HepG2 (cell line): ENCODE results near the gene APBA1. TPM values are rescaled to one million over a fixed set of nuclear protein-coding genes. Genes with fewer than 3 reads are reported as not detected.

ENCODE experiments used
- ATAC-seq: fragments of 200-7000 bp; cut with Tn5 transposase; 3 replicates; pipeline ENCODE4 v1.9.1; 2020; ENCODE audit warnings: mild to moderate bottlenecking, moderate library complexity
- BruUV-seq: library from RNA; stranded (reverse); fragments of 400-500 nt; replicated peaks from 2 replicates; lab custom pipeline; 2021; lab: Mats Ljungman, UMichigan
- CTCF ChIA-PET: fragments of 300-600 bp; formaldehyde crosslinking; extraction: SDS; loops from one replicate; lab custom pipeline; 2021; ENCODE audit warnings: low total read pairs, inconsistent platforms, low intra/inter-chr PET ratio; lab: Yijun Ruan, JAX
- POLR2A ChIA-PET: fragments of 350-600 bp; sonication (Branson Sonifier 250); formaldehyde crosslinking; loops from one replicate; lab custom pipeline; 2020; ENCODE audit warnings: antibody characterized with exemption, inconsistent platforms; lab: Yijun Ruan, JAX
- DNase-seq: peaks from one replicate; pipeline ENCODE4 v3.0.0-alpha.2; 2015; ENCODE audit warnings: low spot score
- FAIRE-seq: peaks from 3 replicates; lab custom pipeline; 2011; peaks lifted over from hg19 to GRCh38; lab: Jason Lieb, UNC
- H2AFZ ChIP-seq: one replicate; pipeline ENCODE4 v1.6.1; 2011; ENCODE audit warnings: low read length, inconsistent platforms
- H3K27ac ChIP-seq: fragments of 300-600 bp; 3 replicates; pipeline ENCODE4 v1.8.0; 2011; ENCODE audit warnings: mixed run types, mild to moderate bottlenecking, mixed read lengths, low read length, inconsistent platforms; ENCODE audit not compliant: insufficient read depth; ENCODE audit errors: extremely low read length
- H3K27me3 ChIP-seq, 2 experiments: fragments of 200-600 bp in 1 of 2; 2 replicates in 1 of 2; 3 replicates in 1 of 2; pipeline versions ENCODE4 v1.6.0 to v1.8.0; 2011; ENCODE audit warnings: low read length in 2 of 2, mild to moderate bottlenecking in 2 of 2, moderate library complexity in 2 of 2, inconsistent platforms in 1 of 2; ENCODE audit not compliant: insufficient read depth in 2 of 2, control insufficient read depth in 1 of 2
- H3K36me3 ChIP-seq, 2 experiments: fragments of 200-600 bp in 1 of 2; replicated peaks in 1 of 2; 2 replicates in 1 of 2; 3 replicates in 1 of 2; pipeline versions ENCODE4 v1.5.1 to v1.8.0; 2011; ENCODE audit warnings: low read length in 2 of 2, inconsistent platforms in 1 of 2; ENCODE audit not compliant: insufficient read depth in 2 of 2, control insufficient read depth in 1 of 2
- H3K4me1 ChIP-seq: 2 replicates; pipeline ENCODE4 v1.5.1; 2012; ENCODE audit warnings: low read length, inconsistent platforms; ENCODE audit not compliant: insufficient read depth
- H3K4me2 ChIP-seq: 2 replicates; pipeline ENCODE4 v1.6.0; 2011; ENCODE audit warnings: low read depth, low read length, inconsistent platforms
- H3K4me3 ChIP-seq, 3 experiments: fragments of 200-600 bp in 1 of 3; sonication (generic), shearing (Covaris generic) in 1 of 3; replicated peaks in 1 of 3; 2 replicates each; pipeline ENCODE4 v1.5.1; 2011 to 2016; ENCODE audit warnings: low read length in 3 of 3, inconsistent platforms in 2 of 3, low read depth in 2 of 3, mild to moderate bottlenecking in 2 of 3, control low read depth in 1 of 3, mixed read lengths in 1 of 3; ENCODE audit not compliant: insufficient read depth in 1 of 3
- H3K79me2 ChIP-seq: one replicate; pipeline ENCODE4 v1.6.1; 2011; ENCODE audit warnings: low read length, inconsistent platforms; ENCODE audit not compliant: insufficient read depth
- H3K9ac ChIP-seq: 2 replicates; pipeline ENCODE4 v1.6.0; 2011; ENCODE audit warnings: mild to moderate bottlenecking, low read depth, low read length, inconsistent platforms; ENCODE audit not compliant: insufficient read depth
- H3K9me3 ChIP-seq: 2 replicates; pipeline ENCODE4 v1.5.1; 2012; ENCODE audit warnings: mild to moderate bottlenecking, low read length
- H4K20me1 ChIP-seq: 2 replicates; pipeline ENCODE4 v1.6.0; 2011; ENCODE audit warnings: inconsistent platforms, mild to moderate bottlenecking, low read length, moderate library complexity; ENCODE audit not compliant: insufficient read depth
- ATF1 ChIP-seq: IDR thresholded peaks from 2 replicates; pipeline ENCODE4 v1.6.1; 2016; ENCODE audit warnings: mild to moderate bottlenecking, control low read depth
- CREM ChIP-seq, 2 experiments: sonication (generic) in 1 of 2; formaldehyde crosslinking in 1 of 2; IDR thresholded peaks; 2 replicates each; pipeline versions ENCODE4 v1.4.0 to v1.6.1; 2016 to 2020; ENCODE audit warnings: antibody characterized with exemption in 1 of 2, mild to moderate bottlenecking in 1 of 2, missing genetic modification reagents in 1 of 2
- EHMT2 ChIP-seq: fragments of 200-600 bp; sonication (generic); IDR thresholded peaks from 2 replicates; pipeline ENCODE4 v1.7.0; 2017; ENCODE audit warnings: antibody characterized with exemption, low read depth, low read length, borderline replicate concordance
- ELF1 ChIP-seq: sonication (generic); formaldehyde crosslinking; IDR thresholded peaks from 2 replicates; pipeline ENCODE4 v1.4.0; 2020; ENCODE audit warnings: missing genetic modification reagents
- FOXO1 ChIP-seq: sonication (generic); formaldehyde crosslinking; IDR thresholded peaks from 2 replicates; pipeline ENCODE4 v1.4.0; 2020; ENCODE audit warnings: missing genetic modification reagents
- GATAD1 ChIP-seq: IDR thresholded peaks from 2 replicates; pipeline ENCODE4 v1.6.1; 2016; ENCODE audit warnings: missing genetic modification reagents, missing compliant biosample characterization
- NR2C2 ChIP-seq: sonication (generic); formaldehyde crosslinking; IDR thresholded peaks from 2 replicates; pipeline ENCODE4 v1.4.0; 2020; ENCODE audit warnings: missing genetic modification reagents, mild to moderate bottlenecking, moderate library complexity, borderline replicate concordance
- SNAPC2 ChIP-seq: sonication (generic); formaldehyde crosslinking; IDR thresholded peaks from 2 replicates; pipeline ENCODE4 v1.8.1; 2022; ENCODE audit warnings: mild to moderate bottlenecking, missing genetic modification reagents
- ZNF44 ChIP-seq: sonication (generic); formaldehyde crosslinking; IDR thresholded peaks from 2 replicates; pipeline ENCODE4 v1.5.1; 2020; ENCODE audit warnings: mild to moderate bottlenecking, missing genetic modification reagents
- ZNF629 ChIP-seq: sonication (generic); formaldehyde crosslinking; conservative IDR thresholded peaks from 2 replicates; pipeline ENCODE4 v1.5.0; 2020; ENCODE audit warnings: missing genetic modification reagents
- ZNF749 ChIP-seq: sonication (generic); formaldehyde crosslinking; IDR thresholded peaks from 2 replicates; pipeline ENCODE4 v1.8.0; 2022; ENCODE audit warnings: mild to moderate bottlenecking, missing genetic modification reagents, moderate library complexity, borderline replicate concordance
- WGBS: methylation state at CpG from one replicate; pipeline ENCODE4 v1.1.6; 2017; ENCODE audit warnings: low lambda C conversion rate; 5-methylcytosine and 5-hydroxymethylcytosine counted together
- in situ Hi-C: cut with HindIII; loops from 2 replicates; pipeline ENCODE4 v1.10.0; 2017; ENCODE audit warnings: low pct_unique_long_range_greater_than_20kb; ENCODE audit not compliant: extremely low pct_ligation_motif_present
- intact Hi-C: fragments of 100-400 bp; cut with micrococcal nuclease; formaldehyde crosslinking; loops from one replicate; pipeline ENCODE4 v1.10.0; 2022; ENCODE audit not compliant: unreplicated experiment
- polyA plus RNA-seq, 8 experiments: library from polyadenylated mRNA; depleted of rRNA in 3 of 8; stranded (reverse) in 7 of 8; unstranded in 1 of 8; fragments of >200 nt; fragmentation: Illumina TruSeq in 4 of 8; extraction: Trizol in 4 of 8; gene quantifications; 2 replicates each; pipeline versions ENCODE4 v1.2.1 to v1.2.3, GENCODE V29; 2011 to 2016; ENCODE audit warnings: low read depth in 4 of 8, missing spikeins in 1 of 8, mixed read lengths in 1 of 8; ENCODE audit not compliant: insufficient read depth in 1 of 8
- total RNA-seq, 5 experiments: library from RNA; depleted of rRNA; stranded (reverse); fragments of >200 nt; fragmentation: Illumina TruSeq; extraction: Trizol; gene quantifications; 2 replicates each; pipeline ENCODE4 v1.2.3, GENCODE V29; 2016; ENCODE audit warnings: low read depth in 1 of 5
- TF ChIP-seq, protein P1 (sequence below): sonication (generic); formaldehyde crosslinking; IDR thresholded peaks from 2 replicates; pipeline ENCODE4 v1.8.0; 2022; ENCODE audit warnings: mild to moderate bottlenecking, missing genetic modification reagents
- TF ChIP-seq, protein P2 (sequence below): sonication (generic); formaldehyde crosslinking; IDR thresholded peaks from 2 replicates; pipeline ENCODE4 v1.4.0; 2020; ENCODE audit warnings: missing genetic modification reagents, mild to moderate bottlenecking, borderline replicate concordance
- TF ChIP-seq, protein P3 (sequence below): sonication (generic); formaldehyde crosslinking; IDR thresholded peaks from 2 replicates; pipeline ENCODE4 v1.5.1; 2020; ENCODE audit warnings: mild to moderate bottlenecking, missing genetic modification reagents

Gene APBA1
- total and polyA plus RNA-seq, 2 of the 13 experiments (the other 11 are each of a cell fraction or from before 2014, with no cell fraction given), result 0.15 TPM; not detected in 1

DNA sequence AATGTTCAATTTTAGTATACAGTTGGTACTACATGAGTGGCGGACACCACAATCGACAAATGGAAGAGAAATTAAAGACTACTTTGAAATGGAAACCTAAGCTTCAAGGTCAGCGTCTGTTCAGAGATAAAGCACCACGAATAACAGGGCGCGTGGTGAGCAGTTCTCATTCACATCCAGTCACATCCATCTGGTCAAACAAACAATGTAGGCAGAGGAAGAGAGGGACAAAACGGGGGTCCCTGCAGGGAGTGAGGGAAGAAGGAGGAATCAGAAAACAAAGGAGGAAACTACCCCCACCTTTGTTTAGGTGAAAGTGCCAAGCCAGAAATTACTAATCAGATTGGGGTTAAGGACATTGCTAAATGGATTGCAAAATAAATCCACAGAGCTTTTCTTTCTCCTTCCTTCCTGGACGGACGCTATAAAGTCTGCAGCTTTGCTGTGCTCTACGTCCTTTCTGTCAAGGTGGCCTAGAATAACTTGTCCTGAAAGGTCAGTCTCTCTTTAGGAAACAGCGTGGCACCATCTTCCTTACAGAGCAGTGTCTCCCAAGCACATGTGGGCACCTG lies 208.6 kb downstream of the APBA1 start (continued):
- TF ChIP-seq NR2C2 (CRISPR knock-in tag), result no peak
- TF ChIP-seq, protein P1, sequence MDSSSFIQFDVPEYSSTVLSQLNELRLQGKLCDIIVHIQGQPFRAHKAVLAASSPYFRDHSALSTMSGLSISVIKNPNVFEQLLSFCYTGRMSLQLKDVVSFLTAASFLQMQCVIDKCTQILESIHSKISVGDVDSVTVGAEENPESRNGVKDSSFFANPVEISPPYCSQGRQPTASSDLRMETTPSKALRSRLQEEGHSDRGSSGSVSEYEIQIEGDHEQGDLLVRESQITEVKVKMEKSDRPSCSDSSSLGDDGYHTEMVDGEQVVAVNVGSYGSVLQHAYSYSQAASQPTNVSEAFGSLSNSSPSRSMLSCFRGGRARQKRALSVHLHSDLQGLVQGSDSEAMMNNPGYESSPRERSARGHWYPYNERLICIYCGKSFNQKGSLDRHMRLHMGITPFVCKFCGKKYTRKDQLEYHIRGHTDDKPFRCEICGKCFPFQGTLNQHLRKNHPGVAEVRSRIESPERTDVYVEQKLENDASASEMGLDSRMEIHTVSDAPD (CRISPR knock-in tag), result no peak
- TF ChIP-seq SNAPC2 (CRISPR knock-in tag), result no peak

DNA sequence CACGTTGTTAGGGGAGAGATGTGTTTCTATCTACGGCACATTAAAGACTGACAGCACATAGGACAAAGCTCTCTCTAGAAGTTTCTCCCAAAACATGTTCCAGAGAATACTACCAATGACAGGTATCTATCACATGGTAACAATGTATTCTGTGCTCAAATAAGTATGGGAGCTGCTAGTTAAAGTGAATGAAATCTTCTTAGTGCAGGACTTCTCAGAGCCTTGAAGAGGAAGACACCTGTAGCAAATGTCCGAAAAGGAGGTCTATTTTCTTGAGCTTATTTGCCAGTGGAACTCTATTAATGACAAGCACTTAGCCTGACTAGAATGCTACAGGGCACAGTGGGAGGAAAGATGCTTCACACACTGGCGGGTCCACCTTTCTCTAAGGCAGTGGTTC lies 209.8 kb downstream of the APBA1 start:
- FAIRE-seq (no peak), DNase-seq (no peak), ATAC-seq (no peak)
- no peak overlapping the region for H3K4me3 ChIP-seq
- peaks cover 0 to 20% of the 10 kb centered on the region in 2 experiments; a peak in 3 of 5 replicates for H3K27me3 ChIP-seq
- H3K79me2 ChIP-seq, result no peaks in the 10 kb centered on the region
- no peaks in the 10 kb centered on the region for H3K36me3 ChIP-seq
- ChIA-PET CTCF (no interaction called here), POLR2A (no interaction called here)
- H3K9me3 ChIP-seq, result no peaks in the 10 kb centered on the region
- H3K27ac ChIP-seq, result no peak overlapping the region
- BruUV-seq, result no TSS peak
- 17% methylated on average over 4 of the region's 4 CpGs for WGBS
- H3K4me2 ChIP-seq, result no peak overlapping the region
- in situ Hi-C loops (no loop called here), intact Hi-C loops (no loop called here)
- no peaks in the 10 kb centered on the region for H3K4me1 ChIP-seq
- no peaks in the 10 kb centered on the region for H4K20me1 ChIP-seq
- no peak overlapping the region for H2AFZ ChIP-seq
- TF ChIP-seq GATAD1, result no peak
- no peak for TF ChIP-seq FOXO1 (CRISPR knock-in tag)
- TF ChIP-seq EHMT2, result no peak
- no peak for TF ChIP-seq ZNF629 (CRISPR knock-in tag)
- no peak for TF ChIP-seq ELF1
- TF ChIP-seq, protein P2, sequence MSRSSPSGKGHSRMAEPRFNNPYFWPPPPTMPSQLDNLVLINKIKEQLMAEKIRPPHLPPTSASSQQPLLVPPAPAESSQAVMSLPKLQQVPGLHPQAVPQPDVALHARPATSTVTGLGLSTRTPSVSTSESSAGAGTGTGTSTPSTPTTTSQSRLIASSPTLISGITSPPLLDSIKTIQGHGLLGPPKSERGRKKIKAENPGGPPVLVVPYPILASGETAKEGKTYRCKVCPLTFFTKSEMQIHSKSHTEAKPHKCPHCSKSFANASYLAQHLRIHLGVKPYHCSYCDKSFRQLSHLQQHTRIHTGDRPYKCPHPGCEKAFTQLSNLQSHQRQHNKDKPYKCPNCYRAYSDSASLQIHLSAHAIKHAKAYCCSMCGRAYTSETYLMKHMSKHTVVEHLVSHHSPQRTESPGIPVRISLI (CRISPR knock-in tag), result no peak
- TF ChIP-seq ZNF44 (CRISPR knock-in tag), result no peak
- TF ChIP-seq, protein P3, sequence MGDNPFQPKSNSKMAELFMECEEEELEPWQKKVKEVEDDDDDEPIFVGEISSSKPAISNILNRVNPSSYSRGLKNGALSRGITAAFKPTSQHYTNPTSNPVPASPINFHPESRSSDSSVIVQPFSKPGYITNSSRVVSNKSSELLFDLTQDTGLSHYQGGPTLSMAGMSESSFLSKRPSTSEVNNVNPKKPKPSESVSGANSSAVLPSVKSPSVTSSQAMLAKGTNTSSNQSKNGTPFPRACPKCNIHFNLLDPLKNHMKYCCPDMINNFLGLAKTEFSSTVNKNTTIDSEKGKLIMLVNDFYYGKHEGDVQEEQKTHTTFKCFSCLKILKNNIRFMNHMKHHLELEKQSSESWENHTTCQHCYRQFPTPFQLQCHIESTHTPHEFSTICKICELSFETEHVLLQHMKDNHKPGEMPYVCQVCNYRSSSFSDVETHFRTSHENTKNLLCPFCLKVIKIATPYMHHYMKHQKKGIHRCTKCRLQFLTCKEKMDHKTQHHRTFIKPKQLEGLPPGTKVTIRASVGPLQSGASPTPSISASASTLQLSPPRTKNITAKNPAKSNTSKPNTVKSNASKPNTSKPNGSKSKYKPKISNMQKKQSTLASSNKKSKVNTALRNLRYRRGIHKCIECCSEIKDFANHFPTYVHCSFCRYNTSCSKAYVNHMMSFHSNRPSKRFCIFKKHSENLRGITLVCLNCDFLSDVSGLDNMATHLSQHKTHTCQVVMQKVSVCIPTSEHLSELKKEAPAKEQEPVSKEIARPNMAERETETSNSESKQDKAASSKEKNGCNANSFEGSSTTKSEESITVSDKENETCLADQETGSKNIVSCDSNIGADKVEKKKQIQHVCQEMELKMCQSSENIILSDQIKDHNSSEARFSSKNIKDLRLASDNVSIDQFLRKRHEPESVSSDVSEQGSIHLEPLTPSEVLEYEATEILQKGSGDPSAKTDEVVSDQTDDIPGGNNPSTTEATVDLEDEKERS (CRISPR knock-in tag), result no peak
- TF ChIP-seq CREM (IDR thresholded peaks at IDR 0.05), result no peak
- TF ChIP-seq CREM (CRISPR knock-in tag; IDR thresholded peaks at IDR 0.05), result no peak
- no peak for TF ChIP-seq ZNF749 (CRISPR knock-in tag)
- no peak for TF ChIP-seq ATF1 (CRISPR knock-in tag)
- no peak overlapping the region for H3K9ac ChIP-seq
